Ascending aorta (tissue), 2 donors: ENCODE measurements around the gene CRYBG2. TPM values are rescaled to one million over a fixed set of nuclear protein-coding genes. Genes with fewer than 3 reads are reported as not detected.
"Not testable (repeated sequence)": the region's sequence is repeated elsewhere in the genome, so short reads cannot be mapped to it uniquely, and the experiment has no call there.

Experiments used
- DNase-seq, 2 donors: peaks; one replicate each; pipeline ENCODE4 v3.0.0-alpha.2; 2019; ENCODE audit warnings: low spot score in 2 of 2
- H3K27ac ChIP-seq, 2 donors: fragments of 200-600 bp; sonication (generic); one replicate each; pipeline ENCODE4 v1.5.1; 2016 to 2017; ENCODE audit warnings: mild to moderate bottlenecking in 1 of 2
- H3K27me3 ChIP-seq: fragments of 200-600 bp; sonication (generic); one replicate; pipeline ENCODE4 v1.5.1; 2017
- H3K36me3 ChIP-seq, 2 donors: fragments of 200-600 bp; sonication (generic); one replicate each; pipeline ENCODE4 v1.5.1; 2016
- H3K4me1 ChIP-seq, 2 donors: fragments of 200-600 bp; sonication (generic); one replicate each; pipeline ENCODE4 v1.5.1; 2016 to 2017; ENCODE audit warnings: mild to moderate bottlenecking in 1 of 2
- H3K4me3 ChIP-seq, 2 donors: fragments of 200-600 bp; sonication (generic); one replicate each; pipeline ENCODE4 v1.5.1; 2016 to 2017; ENCODE audit warnings: mild to moderate bottlenecking in 1 of 2
- H3K9me3 ChIP-seq, 2 donors: fragments of 200-600 bp; sonication (generic); one replicate each; pipeline ENCODE4 v1.5.1; 2016
- CTCF ChIP-seq, 3 experiments: fragments of 200-600 bp in 2 of 3; fragments of 450-650 bp in 1 of 3; sonication (generic) in 2 of 3; IDR thresholded peaks; one replicate each; pipeline ENCODE4 v1.5.1; 2016 to 2019; ENCODE audit warnings: antibody characterized with exemption in 3 of 3, mild to moderate bottlenecking in 1 of 3, moderate library complexity in 1 of 3
- intact Hi-C: fragments of 100-400 bp; cut with DNase I; formaldehyde crosslinking; loops from one replicate; pipeline ENCODE4 v1.15.1; 2023
- total RNA-seq: library from RNA; depleted of rRNA; stranded (reverse); fragments of >200 nt; gene quantifications from one replicate; pipeline ENCODE4 v1.1.0, GENCODE V29; 2016

Gene CRYBG2
- total RNA-seq, 1 donor from 2014 or later: not detected

- no peak for TF ChIP-seq CTCF (IDR thresholded peaks at IDR 0.05)
- Histone ChIP-seq H3K27ac (no peak overlapping the region), H3K4me3 (no peak overlapping the region), H3K36me3 (no peaks in the 10 kb centered on the region), H3K9me3 (no peaks in the 10 kb centered on the region), H3K4me1 (no peaks in the 10 kb centered on the region), H3K27me3 (no peaks in the 10 kb centered on the region)
- intact Hi-C loops: no loop called here
- DNase-seq: no peak
These were observed 19.4 kb upstream of the CRYBG2 start for GRCh38 chr1:26373281-26373680.

- H3K27me3 ChIP-seq, H3K4me1 ChIP-seq, H3K9me3 ChIP-seq, H3K27ac ChIP-seq, H3K36me3 ChIP-seq, H3K4me3 ChIP-seq, DNase-seq, intact Hi-C loops: not testable (repeated sequence)
These were observed 18.7 kb upstream of the CRYBG2 start, which contains the start of gene ZNF683 for GRCh38 chr1:26372611-26373010. Gene ZNF683, minus strand, starts transcription at chr1:26372750. Its CDS starts 4,179 bp downstream, at chr1:26368571.

DNA sequence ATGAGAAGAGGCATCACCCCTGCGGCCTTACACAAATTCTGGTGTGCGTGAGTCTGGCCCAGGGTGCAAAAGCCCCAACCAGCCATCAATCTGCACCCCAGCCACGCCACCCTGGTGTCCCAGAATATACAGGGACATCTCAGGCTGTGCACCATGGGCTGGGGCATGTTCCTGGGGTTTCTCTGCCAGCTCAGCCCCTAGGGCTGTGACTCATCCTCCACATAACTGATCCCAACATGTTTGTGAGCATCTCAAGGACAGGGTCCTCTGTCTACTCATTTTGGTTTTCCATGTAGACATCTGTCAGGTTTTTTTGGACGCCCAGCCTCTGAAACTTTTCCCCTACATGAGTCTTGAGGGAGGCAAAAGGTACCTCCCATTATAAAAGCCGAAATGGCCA is 18.1 kb upstream of the CRYBG2 start:
- Histone ChIP-seq H3K4me1 (no peaks in the 10 kb centered on the region), H3K27ac (no peak overlapping the region), H3K27me3 (no peaks in the 10 kb centered on the region), H3K4me3 (no peak overlapping the region), H3K36me3 (no peaks in the 10 kb centered on the region), H3K9me3 (no peaks in the 10 kb centered on the region)
- TF ChIP-seq CTCF (IDR thresholded peaks at IDR 0.05): no peak
- intact Hi-C loops: no loop called here
- no peak for DNase-seq

- no peak for TF ChIP-seq CTCF (IDR thresholded peaks at IDR 0.05)
- no peaks in the 10 kb centered on the region for H3K9me3 ChIP-seq
- DNase-seq: no peak
- H3K4me1 ChIP-seq: no peaks in the 10 kb centered on the region
- no peaks in the 10 kb centered on the region for H3K27me3 ChIP-seq
- no peak overlapping the region for H3K27ac ChIP-seq
- H3K36me3 ChIP-seq: no peaks in the 10 kb centered on the region
- intact Hi-C loops: no loop called here
- no peak overlapping the region for H3K4me3 ChIP-seq
These were observed 16.9 kb upstream of the CRYBG2 start for GRCh38 chr1:26370591-26371382.

GRCh38 chr1:26368486-26368885 is 14.6 kb upstream of the CRYBG2 start:
- intact Hi-C loops: no loop called here
- no peaks in the 10 kb centered on the region for H3K4me1 ChIP-seq
- no peak overlapping the region for H3K27ac ChIP-seq
- H3K9me3 ChIP-seq: no peaks in the 10 kb centered on the region
- DNase-seq: no peak
- no peaks in the 10 kb centered on the region for H3K27me3 ChIP-seq
- no peak overlapping the region for H3K4me3 ChIP-seq
- TF ChIP-seq CTCF (IDR thresholded peaks at IDR 0.05): no peak
- no peaks in the 10 kb centered on the region for H3K36me3 ChIP-seq

DNA sequence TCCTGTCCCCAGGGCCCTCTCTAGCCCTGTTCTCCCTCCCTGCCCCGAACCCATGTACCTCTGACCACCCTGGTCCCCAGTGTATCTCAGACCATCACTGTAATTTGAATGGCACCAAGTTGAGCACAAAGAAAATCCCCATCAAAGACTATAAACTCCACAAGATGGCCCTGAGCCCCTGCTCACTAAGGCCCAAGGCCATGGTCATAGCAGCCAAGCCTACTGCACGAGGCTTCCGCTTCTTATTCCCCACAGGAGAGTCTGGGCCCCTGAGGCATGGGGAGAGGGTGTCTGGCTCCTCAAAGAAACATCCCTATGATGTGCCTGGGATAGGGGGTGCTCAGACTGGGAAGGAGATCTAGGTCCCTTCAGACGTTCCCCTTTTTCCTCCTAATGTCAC is 14.1 kb upstream of the CRYBG2 start:
- H3K36me3 ChIP-seq: no peaks in the 10 kb centered on the region
- DNase-seq: no peak
- H3K27me3 ChIP-seq: no peaks in the 10 kb centered on the region
- H3K9me3 ChIP-seq: no peaks in the 10 kb centered on the region
- TF ChIP-seq CTCF (IDR thresholded peaks at IDR 0.05): no peak
- H3K4me1 ChIP-seq: no peaks in the 10 kb centered on the region
- intact Hi-C loops: no loop called here
- H3K4me3 ChIP-seq: no peak overlapping the region
- H3K27ac ChIP-seq: no peak overlapping the region
